GM12878 (cell line): ENCODE results near the gene SPSB2. TPM values are rescaled to one million over a fixed set of nuclear protein-coding genes. Genes with fewer than 3 reads are reported as not detected.

ENCODE experiments used
- ATAC-seq: fragments of 200-7000 bp; cut with Tn5 transposase; 3 replicates; pipeline ENCODE4 v1.9.1; 2020; ENCODE audit warnings: mild to moderate bottlenecking, moderate library complexity
- BruUV-seq: library from RNA; stranded (reverse); fragments of 400-500 nt; replicated peaks from 2 replicates; lab custom pipeline; 2021; lab: Mats Ljungman, UMichigan
- CTCF ChIA-PET: fragments of 300-600 bp; sonication (Branson Sonifier 250); formaldehyde crosslinking; extraction: SDS; loops from one replicate; lab custom pipeline; 2021; ENCODE audit warnings: inconsistent platforms; lab: Yijun Ruan, JAX
- POLR2A ChIA-PET: fragments of 350-600 bp; formaldehyde crosslinking; extraction: SDS; loops from one replicate; lab custom pipeline; 2021; ENCODE audit warnings: inconsistent platforms; lab: Charles Lee
- RAD21 ChIA-PET: fragments of 300-600 bp; sonication (Branson Sonifier 250); formaldehyde crosslinking; loops from one replicate; lab custom pipeline; 2023; ENCODE audit warnings: antibody characterized with exemption; ENCODE audit not compliant: unreplicated experiment; lab: Charles Lee
- SMC1A ChIA-PET: fragments of 300-600 bp; sonication (Branson Sonifier 250); formaldehyde crosslinking; loops from one replicate; lab custom pipeline; 2023; ENCODE audit not compliant: unreplicated experiment, uncharacterized antibody; lab: Charles Lee
- DNase-seq: peaks from one replicate; pipeline ENCODE4 v3.0.0-alpha.2; 2011; ENCODE audit warnings: low read depth, low spot score
- FAIRE-seq: peaks from 3 replicates; lab custom pipeline; 2011; peaks lifted over from hg19 to GRCh38; lab: Jason Lieb, UNC
- H2AFZ ChIP-seq: 2 replicates; pipeline ENCODE4 v1.6.0; 2011; ENCODE audit warnings: low read depth, low read length, control low read depth; ENCODE audit not compliant: control insufficient read depth
- H3K27ac ChIP-seq: 2 replicates; pipeline ENCODE4 v1.5.1; 2011; ENCODE audit warnings: control low read depth; ENCODE audit not compliant: control insufficient read depth, insufficient read depth
- H3K27me3 ChIP-seq, 2 experiments: replicated peaks in 1 of 2; 2 replicates each; pipeline versions ENCODE4 v1.6.0 to v1.6.1; 2011; ENCODE audit warnings: low read length in 1 of 2; ENCODE audit not compliant: control insufficient read depth in 2 of 2, insufficient read depth in 2 of 2
- H3K36me3 ChIP-seq, 2 experiments: 2 replicates each; pipeline ENCODE4 v1.5.1; 2011; ENCODE audit warnings: low read length in 1 of 2; ENCODE audit not compliant: control insufficient read depth in 2 of 2, insufficient read depth in 2 of 2
- H3K4me1 ChIP-seq: 2 replicates; pipeline ENCODE4 v1.6.1; 2011; ENCODE audit warnings: mild to moderate bottlenecking, low read length, moderate library complexity, mixed read lengths; ENCODE audit not compliant: control insufficient read depth, insufficient read depth
- H3K4me2 ChIP-seq: 2 replicates; pipeline ENCODE4 v1.6.0; 2011; ENCODE audit warnings: control low read depth; ENCODE audit not compliant: control insufficient read depth, insufficient read depth
- H3K4me3 ChIP-seq: fragments of 200-600 bp; sonication (generic); 2 replicates; pipeline ENCODE4 v1.5.1; 2016
- H3K79me2 ChIP-seq: 2 replicates; pipeline ENCODE4 v1.6.0; 2011; ENCODE audit warnings: low read length; ENCODE audit not compliant: control insufficient read depth, insufficient read depth
- H3K9ac ChIP-seq: 2 replicates; pipeline ENCODE4 v1.8.0; 2011; ENCODE audit warnings: low read length, control low read depth, mixed read lengths; ENCODE audit not compliant: control insufficient read depth, insufficient read depth
- H3K9me3 ChIP-seq: replicated peaks from 3 replicates; pipeline ENCODE4 v1.5.1; 2011; ENCODE audit warnings: mild to moderate bottlenecking, low read length; ENCODE audit not compliant: control insufficient read depth, insufficient read depth
- H4K20me1 ChIP-seq: 2 replicates; pipeline ENCODE4 v1.6.0; 2011; ENCODE audit not compliant: control insufficient read depth, insufficient read depth
- BCL3 ChIP-seq: IDR thresholded peaks from 2 replicates; pipeline ENCODE4 v1.6.1; 2011; ENCODE audit warnings: borderline replicate concordance, low read depth, mild to moderate bottlenecking, moderate library complexity, low read length; ENCODE audit not compliant: insufficient read depth, poor library complexity, severe bottlenecking
- CBX3 ChIP-seq: fragments of 200-600 bp; sonication (generic); IDR thresholded peaks from 2 replicates; pipeline ENCODE4 v1.6.1; 2016; ENCODE audit warnings: low read depth, borderline replicate concordance
- E2F4 ChIP-seq: IDR thresholded peaks from 2 replicates; pipeline ENCODE4 v1.6.1; 2012; ENCODE audit warnings: low read depth, low read length, improper control_type of control experiment
- EP300 ChIP-seq, 2 experiments: fragments of 150-350 bp in 1 of 2; IDR thresholded peaks; 2 replicates each; pipeline ENCODE4 v1.6.1; 2011 to 2012; ENCODE audit warnings: low read depth in 2 of 2, low read length in 2 of 2, borderline replicate concordance in 1 of 2, improper control_type of control experiment in 1 of 2, inconsistent platforms in 1 of 2; ENCODE audit not compliant: control insufficient read depth in 1 of 2
- HDAC2 ChIP-seq: fragments of 200-600 bp; sonication (generic); IDR thresholded peaks from 2 replicates; pipeline ENCODE4 v1.6.1; 2017
- JUNB ChIP-seq: IDR thresholded peaks from 2 replicates; pipeline ENCODE4 v1.6.1; 2016; ENCODE audit warnings: antibody characterized with exemption, mild to moderate bottlenecking
- JUND ChIP-seq: IDR thresholded peaks from 2 replicates; pipeline ENCODE4 v1.6.1; 2012; ENCODE audit warnings: low read depth, mild to moderate bottlenecking, low read length, improper control_type of control experiment, moderate library complexity
- KLF5 ChIP-seq: fragments of 450-650 bp; IDR thresholded peaks from 2 replicates; pipeline ENCODE4 v1.6.1; 2014; ENCODE audit warnings: mild to moderate bottlenecking; ENCODE audit not compliant: partially characterized antibody
- MTA2 ChIP-seq: fragments of 450-650 bp; IDR thresholded peaks from 2 replicates; pipeline ENCODE4 v1.6.1; 2016; ENCODE audit warnings: low read depth, mild to moderate bottlenecking, moderate library complexity
- PAX8 ChIP-seq: fragments of 450-650 bp; IDR thresholded peaks from 2 replicates; pipeline ENCODE4 v1.6.1; 2017; ENCODE audit warnings: mild to moderate bottlenecking, moderate library complexity
- PML ChIP-seq: IDR thresholded peaks from 2 replicates; pipeline ENCODE4 v1.6.1; 2012; ENCODE audit warnings: low read length, inconsistent platforms
- RAD51 ChIP-seq: fragments of 450-650 bp; IDR thresholded peaks from 2 replicates; pipeline ENCODE4 v1.6.1; 2016; ENCODE audit warnings: moderate library complexity, mild to moderate bottlenecking, inconsistent platforms
- RBBP5 ChIP-seq: fragments of 200-600 bp; sonication (generic); conservative IDR thresholded peaks from 2 replicates; pipeline ENCODE4 v1.6.1; 2016
- RUNX3 ChIP-seq: IDR thresholded peaks from 2 replicates; pipeline ENCODE4 v1.6.1; 2012; ENCODE audit warnings: low read length, inconsistent platforms
- SIX5 ChIP-seq: IDR thresholded peaks from 2 replicates; pipeline ENCODE4 v1.6.1; 2011; ENCODE audit warnings: mild to moderate bottlenecking, low read depth, low read length, moderate library complexity; ENCODE audit not compliant: severe bottlenecking
- SMC3 ChIP-seq: IDR thresholded peaks from 2 replicates; pipeline ENCODE4 v1.6.1; 2011; ENCODE audit warnings: low read length, improper control_type of control experiment, borderline replicate concordance
- SREBF2 ChIP-seq: IDR thresholded peaks from 2 replicates; pipeline ENCODE4 v1.6.1; 2012; ENCODE audit warnings: mild to moderate bottlenecking, low read length
- ZNF207 ChIP-seq: fragments of 450-650 bp; IDR thresholded peaks from 2 replicates; pipeline ENCODE4 v1.6.1; 2014; ENCODE audit warnings: antibody characterized with exemption, mild to moderate bottlenecking, borderline replicate concordance
- WGBS: methylation state at CpG from one replicate; pipeline ENCODE4 v1.1.6; 2016; ENCODE audit warnings: low lambda C conversion rate; ENCODE audit not compliant: insufficient replicate concordance, insufficient coverage; ENCODE audit errors: missing lambda C conversion rate; 5-methylcytosine and 5-hydroxymethylcytosine counted together
- in situ Hi-C: fragments of 300-500 bp; cut with MboI; formaldehyde crosslinking; loops from 9 replicates; pipeline ENCODE4 v1.14.3; 2018; ENCODE audit warnings: mixed read lengths
- intact Hi-C: fragments of 100-400 bp; cut with micrococcal nuclease; formaldehyde crosslinking; loops from one replicate; pipeline ENCODE4 v1.14.2; 2022; ENCODE audit not compliant: unreplicated experiment
- polyA plus RNA-seq, 11 experiments: library from polyadenylated mRNA; depleted of rRNA in 4 of 11; unstranded in 6 of 11; stranded (reverse) in 5 of 11; fragments of >200 nt; fragmentation: Nextera tagmentation in 4 of 11; fragmentation: Illumina TruSeq in 1 of 11; extraction: Ambion mirVana in 4 of 11; extraction: Trizol in 1 of 11; gene quantifications; 1 replicate in 1 of 11; 2 replicates in 10 of 11; pipeline versions ENCODE4 v1.2.1 to v1.2.3, GENCODE V29; 2011 to 2016; ENCODE audit warnings: inconsistent platforms in 2 of 11, missing spikeins in 2 of 11, low read depth in 1 of 11
- total RNA-seq, 4 experiments: library from RNA; depleted of rRNA in 3 of 4; stranded (reverse); fragments of >200 nt in 3 of 4; fragmentation: Illumina TruSeq in 1 of 4; extraction: Trizol in 1 of 4; gene quantifications; 2 replicates each; pipeline versions ENCODE4 v1.2.1 to v1.2.3, GENCODE V29; 2013 to 2021

Gene SPSB2
- total and polyA plus RNA-seq, 10 of the 15 experiments (the other 5 are each of a cell fraction or from before 2014, with no cell fraction given): 0.08 to 5.6 (median 2.7) TPM

- TF ChIP-seq HDAC2 (no peak), CBX3 (no peak), MTA2 (no peak), RBBP5 (no peak), EP300 (IDR thresholded peaks at IDR 0.05; ENCODE audit: borderline replicate concordance in 1 of 2, control insufficient read depth in 1 of 2, low read depth in 2 of 2, low read length in 2 of 2) (no peak), RUNX3 (no peak), KLF5 (no peak), SIX5 (no peak)
- SMC1A ChIA-PET: no interaction called here
- H3K36me3 ChIP-seq: peaks cover 0 to 6% of the 10 kb centered on the region in 2 experiments; a peak in 3 of 4 replicates
- H3K79me2 ChIP-seq: no peaks in the 10 kb centered on the region
- DNase-seq (no peak), ATAC-seq (no peak), FAIRE-seq (no peak)
- POLR2A ChIA-PET: interaction anchor here (1.4 kb wide), 1 partner anchor 15 kb away, joined by 3 read pairs; the partner anchor contains the start of gene SPSB2
- no peaks in the 10 kb centered on the region for H4K20me1 ChIP-seq
- BruUV-seq: no TSS peak
- intact Hi-C loops: no loop called here
- H3K9me3 ChIP-seq: no peaks in the 10 kb centered on the region
- no peak overlapping the region for H3K27ac ChIP-seq
- H3K27me3 ChIP-seq: no peaks in the 10 kb centered on the region
- no peak overlapping the region for H3K4me2 ChIP-seq
- no peak overlapping the region for H3K4me3 ChIP-seq
- RAD21 ChIA-PET: no interaction called here
- H3K9ac ChIP-seq: no peak overlapping the region
- WGBS: 70% methylated on average over 2 of the region's 2 CpGs
- peaks cover 12% of the 10 kb centered on the region for H3K4me1 ChIP-seq
- H2AFZ ChIP-seq: no peak overlapping the region
- in situ Hi-C loops: no loop called here
- CTCF ChIA-PET: interaction anchor here (1.8 kb wide), 1 partner anchor 16 kb away, joined by 8 read pairs; the partner anchor contains the start of gene SPSB2
Observed at GRCh38 chr12:6888360-6888759, 15.3 kb upstream of the SPSB2 start.

GRCh38 chr12:6887460-6887859, 14.4 kb upstream of the SPSB2 start:
- ChIA-PET CTCF (interaction anchor here (0.7 to 1.8 kb wide), 2 partner anchors 15 to 252 kb away, joined by 3 to 8 read pairs; partner anchors contain the start of gene SPSB2), POLR2A (interaction anchor here (0.6 to 1.4 kb wide), 2 partner anchors 14 to 236 kb away, joined by 3 read pairs; partner anchors contain the start of gene SPSB2), SMC1A (no interaction called here), RAD21 (interaction anchor here (1.4 kb wide), 1 partner anchor 15 kb away, joined by 4 read pairs; the partner anchor contains the start of gene SPSB2)
- ATAC-seq (no peak), FAIRE-seq (no peak), DNase-seq (no peak)
- Histone ChIP-seq H3K9ac (no peak overlapping the region), H3K4me3 (no peak overlapping the region), H4K20me1 (no peaks in the 10 kb centered on the region), H2AFZ (no peak overlapping the region), H3K79me2 (no peaks in the 10 kb centered on the region), H3K27ac (no peak overlapping the region), H3K4me2 (no peak overlapping the region), H3K27me3 (no peaks in the 10 kb centered on the region), H3K9me3 (no peaks in the 10 kb centered on the region), H3K36me3 (peaks cover 0 to 9% of the 10 kb centered on the region in 2 experiments; a peak in 3 of 4 replicates), H3K4me1 (peaks cover 12% of the 10 kb centered on the region)
- no TSS peak for BruUV-seq
- in situ Hi-C loops (no loop called here), intact Hi-C loops (no loop called here)
- WGBS: 91% methylated on average over 8 of the region's 8 CpGs
- no peak for TF ChIP-seq PML
- TF ChIP-seq JUNB: no peak
- no peak for TF ChIP-seq ZNF207
- TF ChIP-seq BCL3: no peak
- TF ChIP-seq JUND: no peak
- TF ChIP-seq PAX8: no peak
- no peak for TF ChIP-seq SREBF2
- no peak for TF ChIP-seq RAD51
- TF ChIP-seq E2F4: no peak
- no peak for TF ChIP-seq SMC3
